GM12873 (cell line): ENCODE results near the gene JMJD1C.

Experiments used
- CTCF ChIP-seq: IDR thresholded peaks from 2 replicates; pipeline ENCODE4 v1.5.1; 2012; ENCODE audit warnings: low read depth, mild to moderate bottlenecking, moderate library complexity, low read length, control low read depth; ENCODE audit not compliant: insufficient read depth; ENCODE audit errors: missing control alignments

The JMJD1C gene

GRCh38 chr10:63491588-63492316 lies 26.0 kb upstream of the JMJD1C start:
- TF ChIP-seq CTCF = no peak

- TF ChIP-seq CTCF = no peak
Measured at GRCh38 chr10:63489838-63490237, 24.1 kb upstream of the JMJD1C start.

- no peak for TF ChIP-seq CTCF
Measured at GRCh38 chr10:63487990-63488389, 22.2 kb upstream of the JMJD1C start.

- TF ChIP-seq CTCF = no peak
Measured at GRCh38 chr10:63483983-63484382, 18.2 kb upstream of the JMJD1C start.

- no peak for TF ChIP-seq CTCF
Measured at GRCh38 chr10:63481815-63482421, 16.1 kb upstream of the JMJD1C start.

- TF ChIP-seq CTCF = no peak
Measured at GRCh38 chr10:63480237-63480636, 14.5 kb upstream of the JMJD1C start.

- TF ChIP-seq CTCF = no peak
Measured at GRCh38 chr10:63478564-63478963, 12.8 kb upstream of the JMJD1C start.
